NT2/D1 (cell line): Measurements from ENCODE around the gene PCDHGC4.

Source experiments
- DNase-seq: peaks from one replicate; pipeline ENCODE4 v3.0.0-alpha.2; 2011; ENCODE audit warnings: low read depth, low spot score
- H3K27me3 ChIP-seq: 2 replicates; pipeline ENCODE4 v1.6.0; 2011; ENCODE audit warnings: mild to moderate bottlenecking; ENCODE audit not compliant: insufficient read length, insufficient read depth
- H3K36me3 ChIP-seq: 2 replicates; pipeline ENCODE4 v1.6.1; 2011; ENCODE audit warnings: mild to moderate bottlenecking, low read length, mixed read lengths; ENCODE audit not compliant: insufficient read depth, insufficient read length
- H3K4me1 ChIP-seq: 2 replicates; pipeline ENCODE4 v1.5.1; 2011; ENCODE audit not compliant: insufficient read depth, insufficient read length
- H3K4me3 ChIP-seq: 2 replicates; pipeline ENCODE4 v1.5.1; 2011; ENCODE audit warnings: low read depth; ENCODE audit not compliant: insufficient read length
- H3K9ac ChIP-seq: 2 replicates; pipeline ENCODE4 v1.6.0; 2011; ENCODE audit warnings: low read depth; ENCODE audit not compliant: insufficient read length
- H3K9me3 ChIP-seq: 2 replicates; pipeline ENCODE4 v1.5.1; 2011; ENCODE audit warnings: mild to moderate bottlenecking, low read length; ENCODE audit not compliant: insufficient read depth
- SUZ12 ChIP-seq: IDR thresholded peaks from 2 replicates; pipeline ENCODE4 v1.6.1; 2011; ENCODE audit not compliant: insufficient read length, insufficient read depth; ENCODE audit errors: extremely low read depth
- YY1 ChIP-seq: IDR thresholded peaks from 2 replicates; pipeline ENCODE4 v1.6.1; 2011; ENCODE audit not compliant: insufficient read length, insufficient read depth
- ZNF274 ChIP-seq: IDR thresholded peaks from 2 replicates; pipeline ENCODE4 v1.6.1; 2011; ENCODE audit warnings: mild to moderate bottlenecking, low read depth, low read length

PCDHGC4 gene

GRCh38 chr5:141485321-141486055 lies 658 bp downstream of the PCDHGC4 start:
- H3K9ac ChIP-seq: peak overlapping the region; percentile 74
- peaks cover 3% of the 10 kb centered on the region for H3K4me1 ChIP-seq
- peaks cover 29% of the 10 kb centered on the region for H3K27me3 ChIP-seq
- H3K4me3 ChIP-seq: peak overlapping the region; percentile 38
- peaks cover 14% of the 10 kb centered on the region for H3K36me3 ChIP-seq
- no peak for DNase-seq
- TF ChIP-seq YY1 (no peak), ZNF274 (no peak), SUZ12 (no peak)
- no peaks in the 10 kb centered on the region; the same call in 1 of the 2 replicates for H3K9me3 ChIP-seq

GRCh38 chr5:141486091-141486490 lies 1.3 kb downstream of the PCDHGC4 start:
- DNase-seq: no peak
- Histone ChIP-seq H3K4me3 (no peak overlapping the region), H3K36me3 (peaks cover 15% of the 10 kb centered on the region), H3K27me3 (peaks cover 35% of the 10 kb centered on the region), H3K9ac (no peak overlapping the region), H3K9me3 (no peaks in the 10 kb centered on the region; the same call in 1 of the 2 replicates), H3K4me1 (peaks cover 5% of the 10 kb centered on the region)
- TF ChIP-seq YY1 (no peak), SUZ12 (no peak)

- no peaks in the 10 kb centered on the region; the same call in 1 of the 2 replicates for H3K9me3 ChIP-seq
- H3K4me1 ChIP-seq: peaks cover 9% of the 10 kb centered on the region
- no peak for DNase-seq
- no peak for TF ChIP-seq ZNF274
- no peak for TF ChIP-seq SUZ12
- no peak for TF ChIP-seq YY1
- H3K36me3 ChIP-seq: peaks cover 15% of the 10 kb centered on the region
- H3K27me3 ChIP-seq: peaks cover 46% of the 10 kb centered on the region
- H3K4me3 ChIP-seq: no peak overlapping the region
- H3K9ac ChIP-seq: no peak overlapping the region
Measured at GRCh38 chr5:141487131-141487530, 2.3 kb downstream of the PCDHGC4 start.

GRCh38 chr5:141488591-141489561 lies 4.0 kb downstream of the PCDHGC4 start, which contains the start of gene PCDHGC5:
TSS of gene PCDHGC5 (plus strand) at chr5:141489081. CDS start at chr5:141489241, 160 bp downstream.
- no peak within 1 kb of the TSS for H3K9ac ChIP-seq
- H3K4me3 ChIP-seq: no peak within 1 kb of the TSS
- no peaks in the 10 kb centered on the region; the same call in 1 of the 2 replicates for H3K9me3 ChIP-seq
- H3K4me1 ChIP-seq: peaks cover 9% of the 10 kb centered on the region
- H3K36me3 ChIP-seq: peaks cover 15% of the 10 kb centered on the region
- TF ChIP-seq SUZ12 (no peak), ZNF274 (no peak), YY1 (no peak)
- DNase-seq: no peak
- H3K27me3 ChIP-seq: peaks cover 63% of the 10 kb centered on the region

GRCh38 chr5:141489841-141490240 lies 5.0 kb downstream of the PCDHGC4 start:
- Histone ChIP-seq H3K9me3 (no peaks in the 10 kb centered on the region; the same call in 1 of the 2 replicates), H3K9ac (no peak overlapping the region), H3K4me1 (peaks cover 9% of the 10 kb centered on the region), H3K4me3 (no peak overlapping the region), H3K36me3 (peaks cover 15% of the 10 kb centered on the region), H3K27me3 (peaks cover 68% of the 10 kb centered on the region)
- DNase-seq: no peak
- TF ChIP-seq ZNF274: no peak
- TF ChIP-seq SUZ12: no peak
- no peak for TF ChIP-seq YY1

GRCh38 chr5:141490271-141490670 lies 5.4 kb downstream of the PCDHGC4 start:
- H3K9ac ChIP-seq: no peak overlapping the region
- DNase-seq: no peak
- peaks cover 15% of the 10 kb centered on the region for H3K36me3 ChIP-seq
- H3K4me1 ChIP-seq: peaks cover 9% of the 10 kb centered on the region
- TF ChIP-seq YY1 (no peak), SUZ12 (no peak), ZNF274 (no peak)
- H3K27me3 ChIP-seq: peaks cover 64% of the 10 kb centered on the region
- H3K9me3 ChIP-seq: no peaks in the 10 kb centered on the region; the same call in 1 of the 2 replicates
- H3K4me3 ChIP-seq: no peak overlapping the region

- Histone ChIP-seq H3K4me3 (no peak overlapping the region), H3K36me3 (peaks cover 15% of the 10 kb centered on the region), H3K27me3 (peaks cover 59% of the 10 kb centered on the region), H3K4me1 (peaks cover 9% of the 10 kb centered on the region), H3K9ac (no peak overlapping the region), H3K9me3 (no peaks in the 10 kb centered on the region; the same call in 1 of the 2 replicates)
- no peak for TF ChIP-seq ZNF274
- no peak for TF ChIP-seq YY1
- no peak for TF ChIP-seq SUZ12
- no peak for DNase-seq
Measured at GRCh38 chr5:141490771-141491170, 5.9 kb downstream of the PCDHGC4 start.
